K562 (cell line): ENCODE data around the gene DRAXIN. TPM values are rescaled to one million over a fixed set of nuclear protein-coding genes. Genes with fewer than 3 reads are reported as not detected.

Source experiments
- CXXC5 ChIP-seq: fragments of 250-450 bp; sonication (Bioruptor Pico); IDR thresholded peaks from 2 replicates; pipeline ENCODE4 v1.8.0; 2022; ENCODE audit warnings: inconsistent platforms, mild to moderate bottlenecking, moderate library complexity
- FOXK2 ChIP-seq, 2 experiments: fragments of 450-650 bp; IDR thresholded peaks in 1 of 2; conservative IDR thresholded peaks in 1 of 2; 2 replicates each; pipeline ENCODE4 v1.6.1; 2016; ENCODE audit warnings: low read depth in 2 of 2, mild to moderate bottlenecking in 1 of 2
- JUN ChIP-seq, 2 experiments: sonication (generic) in 1 of 2; formaldehyde crosslinking in 1 of 2; IDR thresholded peaks; 2 replicates each; pipeline versions ENCODE4 v1.6.1 to v1.8.0; 2012 to 2022; ENCODE audit warnings: borderline replicate concordance in 2 of 2, mild to moderate bottlenecking in 2 of 2, improper control_type of control experiment in 1 of 2, low read depth in 1 of 2, low read length in 1 of 2, missing genetic modification reagents in 1 of 2
- MLLT1 ChIP-seq, 2 experiments: fragments of 450-650 bp; IDR thresholded peaks; 2 replicates each; pipeline ENCODE4 v1.6.1; 2016
- NCOA1 ChIP-seq: fragments of 450-650 bp; IDR thresholded peaks from 2 replicates; pipeline ENCODE4 v1.6.1; 2016; ENCODE audit warnings: low read depth
- SP2 ChIP-seq: IDR thresholded peaks from 2 replicates; pipeline ENCODE4 v1.6.1; 2011; ENCODE audit warnings: mild to moderate bottlenecking, low read depth, low read length, moderate library complexity; ENCODE audit not compliant: poor library complexity, severe bottlenecking; ENCODE audit errors: extremely low read depth
- ZBTB40 ChIP-seq, 2 experiments: fragments of 450-650 bp in 1 of 2; sonication (generic) in 1 of 2; formaldehyde crosslinking in 1 of 2; IDR thresholded peaks; 2 replicates each; pipeline versions ENCODE4 v1.7.1 to v1.9.0; 2016 to 2022; ENCODE audit warnings: inconsistent platforms in 1 of 2, mild to moderate bottlenecking in 1 of 2, missing genetic modification reagents in 1 of 2
- ZNF217 ChIP-seq: sonication (generic); formaldehyde crosslinking; IDR thresholded peaks from 2 replicates; pipeline ENCODE4 v1.8.0; 2022; ENCODE audit warnings: mild to moderate bottlenecking, missing genetic modification reagents
- ZNF740 ChIP-seq, 3 experiments: fragments of 200-800 bp in 1 of 3; sonication (Bioruptor generic) in 1 of 3; sonication (generic) in 1 of 3; formaldehyde crosslinking in 1 of 3; IDR thresholded peaks; 2 replicates each; pipeline versions ENCODE4 v1.6.1 to v1.8.0; 2016 to 2022; ENCODE audit warnings: mild to moderate bottlenecking in 2 of 3, missing compliant biosample characterization in 2 of 3, missing genetic modification characterization in 2 of 3, missing genetic modification reagents in 1 of 3
- polyA plus RNA-seq, 8 experiments: library from polyadenylated mRNA; depleted of rRNA in 4 of 8; stranded (reverse) in 5 of 8; unstranded in 3 of 8; fragments of >200 nt; fragmentation: Nextera tagmentation in 2 of 8; fragmentation: Illumina TruSeq in 1 of 8; extraction: Ambion mirVana in 2 of 8; extraction: Trizol in 1 of 8; gene quantifications; 2 replicates each; pipeline versions ENCODE4 v1.2.1 to v1.2.3, GENCODE V29; 2011 to 2014; ENCODE audit warnings: inconsistent platforms in 1 of 8, missing spikeins in 1 of 8
- total RNA-seq, 7 experiments: library from RNA; depleted of rRNA in 6 of 7; stranded (reverse); fragments of >200 nt in 6 of 7; fragmentation: Illumina TruSeq in 2 of 7; extraction: Trizol in 2 of 7; gene quantifications; 2 replicates each; pipeline versions ENCODE4 v1.2.1 to v1.2.3, GENCODE V29; 2011 to 2021; ENCODE audit warnings: low replicate concordance in 1 of 7

Gene DRAXIN
- total and polyA plus RNA-seq, 9 of the 15 experiments (the other 6 are each of a cell fraction or from before 2014, with no cell fraction given): 0.01 to 0.04 (median 0.01) TPM; not detected in 6

GRCh38 chr1:11670747-11671146, 20.8 kb upstream of the DRAXIN start (continued):
- no peak for TF ChIP-seq ZBTB40 (IDR thresholded peaks at IDR 0.05)
- TF ChIP-seq ZBTB40 (CRISPR knock-in tag; IDR thresholded peaks at IDR 0.05): no peak
- TF ChIP-seq ZNF217 (CRISPR knock-in tag): no peak
- peak in 1 of 2 experiments; percentile 31; a peak in 1 of 4 replicates for TF ChIP-seq MLLT1 (IDR thresholded peaks at IDR 0.05)
- TF ChIP-seq CXXC5 (CRISPR knock-in tag): peak; percentile 32
- TF ChIP-seq NCOA1: no peak
- TF ChIP-seq ZNF740 (CRISPR knock-in tag; IDR thresholded peaks at IDR 0.05): no peak
- no peak for TF ChIP-seq ZNF740 (tag; IDR thresholded peaks at IDR 0.05)
- TF ChIP-seq SP2: no peak
- TF ChIP-seq JUN (IDR thresholded peaks at IDR 0.05; ENCODE audit: borderline replicate concordance, low read depth, low read length): no peak
- TF ChIP-seq JUN (CRISPR knock-in tag; IDR thresholded peaks at IDR 0.05; ENCODE audit: borderline replicate concordance): no peak
- TF ChIP-seq FOXK2 (conservative IDR thresholded peaks at IDR 0.05 in 1 of 2, IDR thresholded peaks at IDR 0.05 in 1 of 2; ENCODE audit: low read depth in 2 of 2): peak; percentile 37 to 53; a peak in 3 of 4 replicates
